NCI-H2196 (cell line): ENCODE data around the gene PLXDC1.
"Not testable (repeated sequence)": the region's sequence is repeated elsewhere in the genome, so short reads cannot be mapped to it uniquely, and the experiment has no call there.

Source experiments
- DNase-seq: peaks from one replicate; lab custom pipeline; 2025; ENCODE audit not compliant: unreplicated experiment; lab: John Stamatoyannopoulos, UW

The PLXDC1 gene

GRCh38 chr17:39183045-39183444, 31.6 kb upstream of the PLXDC1 start:
- DNase-seq = no peak

GRCh38 chr17:39181303-39181702, 29.9 kb upstream of the PLXDC1 start:
- no peak for DNase-seq

DNA sequence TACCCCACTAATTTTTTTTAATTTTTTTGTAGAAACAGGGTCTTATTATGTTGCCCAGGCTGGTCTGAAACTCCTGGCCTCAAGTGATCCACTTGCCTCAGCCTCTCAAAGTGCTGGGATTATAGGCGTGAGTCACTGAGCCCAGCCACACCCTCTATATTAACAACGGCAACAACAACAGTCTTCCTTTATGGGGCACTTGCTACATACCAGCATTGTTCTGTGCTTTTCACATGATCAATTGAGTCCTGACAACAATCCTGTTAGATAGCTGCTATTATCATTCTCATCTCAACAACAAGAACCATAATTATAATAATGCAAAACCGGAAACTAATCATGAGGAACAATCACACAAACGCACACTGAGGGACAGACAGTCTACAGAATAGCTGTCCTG, 27.1 kb upstream of the PLXDC1 start:
- no peak for DNase-seq

GRCh38 chr17:39177256-39177655, 25.8 kb upstream of the PLXDC1 start:
- peak; percentile 83 for DNase-seq

DNA sequence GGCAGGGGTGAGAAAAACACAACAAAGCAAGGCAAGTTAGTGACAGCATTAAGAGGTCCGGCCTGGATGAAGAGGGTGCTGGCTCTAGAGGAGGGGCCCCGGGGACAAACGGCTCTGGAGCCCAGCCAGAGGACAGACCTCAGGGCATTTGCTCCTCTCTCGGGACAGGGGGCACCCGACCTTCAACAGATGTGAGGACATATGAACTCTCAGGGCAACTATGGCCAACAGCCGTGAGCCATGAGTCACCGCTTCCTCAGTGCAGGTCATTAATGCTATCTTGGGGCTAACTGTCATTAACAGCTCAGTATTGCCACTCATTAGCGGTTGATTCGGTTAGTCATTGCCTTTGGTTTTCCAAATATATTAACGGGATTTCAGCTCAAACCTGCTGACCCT, 24.3 kb upstream of the PLXDC1 start:
- no peak for DNase-seq

DNA sequence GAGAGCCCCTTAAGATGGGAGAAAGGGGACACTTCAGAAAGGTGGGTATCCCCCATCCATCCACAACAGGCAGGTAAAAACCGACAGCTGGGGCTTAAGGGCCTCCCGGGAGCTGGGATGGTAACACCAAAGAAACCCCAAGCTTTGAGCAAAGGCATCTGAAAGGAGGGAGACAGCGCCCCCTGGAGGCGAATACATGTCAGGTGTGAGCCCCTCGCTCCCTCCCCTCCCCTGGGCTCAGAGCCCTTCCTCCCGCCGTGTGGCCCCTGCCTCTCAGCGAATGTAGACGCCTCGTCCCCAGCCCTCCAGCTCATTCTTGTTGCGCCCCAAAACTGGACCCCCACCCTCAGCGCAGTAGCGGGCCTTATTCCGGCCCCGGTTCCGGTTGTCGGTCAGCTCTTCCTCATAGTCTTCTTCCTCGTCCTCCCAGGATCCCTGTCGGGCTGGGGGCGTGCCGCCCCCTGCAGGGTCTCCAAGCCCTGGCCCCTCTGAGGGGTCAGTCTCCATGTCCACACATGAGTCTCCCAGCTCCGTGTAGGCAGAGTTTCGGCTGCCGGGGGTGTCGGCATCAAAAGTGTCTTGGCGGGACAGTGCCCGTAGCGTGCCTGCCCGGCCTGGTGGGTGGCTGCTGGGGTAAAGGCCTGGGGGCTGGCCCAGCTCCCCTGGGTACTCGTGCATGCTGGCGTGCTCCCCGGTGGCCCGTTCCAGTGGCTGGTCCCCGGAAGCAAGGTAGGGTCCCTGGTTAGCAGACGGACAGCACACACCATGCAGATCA, 23.7 kb upstream of the PLXDC1 start:
- peak; percentile 34 for DNase-seq

- no peak for DNase-seq
Observed at GRCh38 chr17:39173526-39174274, 22.3 kb upstream of the PLXDC1 start.

GRCh38 chr17:39173080-39173479, 21.6 kb upstream of the PLXDC1 start:
- DNase-seq = no peak

GRCh38 chr17:39171933-39172332, 20.5 kb upstream of the PLXDC1 start:
- DNase-seq = no peak

DNA sequence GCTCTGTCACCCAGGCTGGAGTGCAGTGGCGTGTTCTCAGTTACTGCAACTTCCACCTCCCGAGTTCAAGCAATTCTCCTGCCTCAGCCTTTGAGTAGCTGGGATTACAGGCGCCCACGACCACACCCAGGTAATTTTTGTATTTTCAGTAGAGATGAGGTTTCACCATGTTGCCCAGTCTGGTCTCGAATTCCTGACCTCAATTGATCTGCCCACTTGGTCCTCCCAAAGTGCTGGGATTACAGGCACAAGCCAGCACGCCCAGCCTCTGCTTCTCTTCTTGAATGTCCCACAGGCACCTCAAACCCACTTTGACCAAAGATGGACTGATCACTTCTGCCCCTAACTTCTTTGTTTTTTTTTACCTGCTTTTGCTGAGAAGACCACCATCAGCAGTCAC, 19.1 kb upstream of the PLXDC1 start:
- DNase-seq = no peak

- no peak for DNase-seq
Observed at GRCh38 chr17:39170109-39170508, 18.7 kb upstream of the PLXDC1 start.

DNA sequence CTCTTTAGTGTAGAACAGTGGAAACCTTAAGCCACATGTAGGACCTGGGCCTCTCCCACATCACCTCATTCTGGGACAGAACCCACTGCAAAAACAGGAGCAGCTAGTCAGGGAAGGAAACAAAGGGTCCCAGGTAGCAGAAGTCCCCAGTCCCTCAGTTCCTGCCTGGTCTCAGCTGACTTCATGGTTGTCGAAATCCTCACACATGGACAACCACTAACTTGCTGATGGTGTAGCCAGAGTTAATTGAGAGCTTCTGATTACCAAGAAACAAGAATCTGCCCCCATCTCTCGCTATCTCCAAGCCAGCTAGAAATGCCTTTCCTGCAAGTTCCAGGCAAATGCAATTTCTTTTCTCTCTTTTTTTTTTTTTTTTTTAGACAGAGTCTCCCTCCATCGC, 18.1 kb upstream of the PLXDC1 start:
- DNase-seq = no peak

DNA sequence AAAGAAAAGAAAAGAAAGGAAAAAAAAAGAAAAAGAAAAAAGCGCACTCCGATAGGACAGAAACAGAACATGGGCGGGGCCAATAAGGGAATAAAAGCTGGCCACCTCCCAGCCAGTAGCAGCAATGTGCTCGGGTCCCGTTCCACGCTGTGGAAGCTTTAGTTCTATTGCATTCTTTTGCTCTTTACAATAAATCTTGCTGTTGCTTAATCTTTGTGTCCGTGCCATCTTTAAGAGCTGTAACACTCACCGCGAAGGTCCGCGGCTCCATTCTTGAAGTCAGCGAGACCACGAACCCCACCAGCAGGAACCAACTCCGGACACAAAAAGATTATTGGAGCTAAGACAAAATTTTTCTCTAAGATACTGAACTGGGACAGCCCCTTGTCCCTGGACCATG, 17.7 kb upstream of the PLXDC1 start:
- DNase-seq = no peak

GRCh38 chr17:39168503-39168902, 17.1 kb upstream of the PLXDC1 start:
- not testable (repeated sequence) for DNase-seq

DNA sequence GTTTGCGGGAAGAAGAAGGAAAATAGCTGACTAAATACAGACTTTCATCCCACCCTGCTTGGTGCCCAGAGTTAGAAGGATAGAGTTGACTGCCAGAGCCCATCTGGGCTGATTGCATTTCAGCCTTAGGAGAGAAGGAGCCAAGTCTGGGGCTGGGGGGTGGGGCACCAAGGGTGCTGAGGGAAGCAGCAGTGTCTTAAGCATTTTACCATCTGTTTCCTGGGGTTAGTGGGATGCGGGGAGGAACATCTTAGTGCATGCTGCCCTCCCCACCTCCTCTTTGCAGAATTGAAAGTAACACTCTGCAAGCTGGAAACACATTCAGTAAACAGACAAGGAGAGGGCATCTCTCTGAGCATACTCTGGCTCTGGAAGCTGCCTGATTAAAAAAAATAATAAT, 16.0 kb upstream of the PLXDC1 start:
- no peak for DNase-seq

DNA sequence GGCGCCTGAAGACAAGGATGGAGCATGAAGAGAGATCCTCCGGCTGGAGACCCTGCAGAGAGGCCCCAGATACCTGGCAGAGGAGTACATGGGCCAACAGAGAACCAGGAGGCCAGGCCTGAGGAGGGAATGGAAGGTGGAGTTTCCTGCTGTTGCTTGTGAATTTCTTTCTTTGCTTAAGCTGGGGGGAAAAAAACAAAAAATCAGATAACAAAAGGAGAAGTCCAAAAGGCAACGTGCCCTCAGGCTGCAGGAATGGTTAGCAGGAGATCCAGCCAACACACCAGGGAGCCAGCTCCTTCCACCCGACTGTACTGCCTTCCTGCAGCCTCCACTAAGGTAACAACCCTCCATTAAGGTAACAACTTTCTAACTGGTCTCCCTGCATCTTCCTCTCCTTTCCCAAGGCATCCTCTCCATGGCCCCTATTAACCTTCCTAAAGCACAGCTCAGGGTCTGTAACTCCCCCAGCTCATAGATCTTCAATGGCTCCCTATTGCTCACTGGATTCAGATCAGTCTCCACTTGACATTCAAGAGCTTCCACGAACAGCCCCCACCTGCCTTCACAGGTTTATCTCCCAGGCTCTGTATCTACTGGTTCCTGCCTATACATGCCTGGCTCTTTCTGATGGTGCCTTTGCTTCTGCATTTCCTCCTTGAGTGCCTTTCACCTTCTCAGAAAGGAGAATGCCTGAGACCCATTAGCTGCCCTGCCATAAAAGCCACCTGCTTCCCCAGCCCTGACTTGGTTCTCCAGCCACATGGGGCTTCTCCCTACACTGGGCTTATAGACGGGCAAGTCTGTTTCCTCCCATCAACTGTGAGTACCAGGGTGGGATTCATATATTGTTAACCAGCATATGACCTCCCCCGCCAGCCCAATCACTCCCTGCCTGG, 15.2 kb upstream of the PLXDC1 start:
- no peak for DNase-seq

DNA sequence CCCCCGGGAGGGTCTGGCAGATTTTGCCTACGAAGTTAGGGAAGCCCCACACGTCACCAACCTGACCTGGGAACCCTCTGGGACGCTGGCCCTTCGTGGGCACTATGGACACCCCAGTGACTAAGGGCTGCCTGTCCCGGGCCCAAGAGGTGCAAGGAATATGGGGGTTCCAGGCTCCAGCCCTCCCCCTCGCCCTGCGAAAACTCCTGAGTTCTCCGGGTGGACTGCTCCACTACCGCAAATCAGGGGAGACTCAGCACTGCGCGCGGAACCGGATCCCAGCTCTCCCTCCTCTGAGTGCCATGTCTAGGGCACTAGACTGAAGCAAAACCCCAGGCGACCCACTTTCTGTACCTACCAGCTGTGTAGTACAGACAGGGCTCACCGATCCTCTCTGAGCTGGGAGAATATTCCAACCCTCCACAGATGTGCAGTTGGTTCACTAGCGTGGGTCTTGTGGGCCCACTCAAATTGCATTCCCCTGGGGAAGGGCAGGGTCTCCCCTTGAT, 14.5 kb upstream of the PLXDC1 start, which contains the start of gene ARL5C:
ARL5C (minus strand) TSS at position 321 of the 509 bp plus-strand sequence. CDS start 401 bp downstream, outside the sequence.
- no peak for DNase-seq

DNA sequence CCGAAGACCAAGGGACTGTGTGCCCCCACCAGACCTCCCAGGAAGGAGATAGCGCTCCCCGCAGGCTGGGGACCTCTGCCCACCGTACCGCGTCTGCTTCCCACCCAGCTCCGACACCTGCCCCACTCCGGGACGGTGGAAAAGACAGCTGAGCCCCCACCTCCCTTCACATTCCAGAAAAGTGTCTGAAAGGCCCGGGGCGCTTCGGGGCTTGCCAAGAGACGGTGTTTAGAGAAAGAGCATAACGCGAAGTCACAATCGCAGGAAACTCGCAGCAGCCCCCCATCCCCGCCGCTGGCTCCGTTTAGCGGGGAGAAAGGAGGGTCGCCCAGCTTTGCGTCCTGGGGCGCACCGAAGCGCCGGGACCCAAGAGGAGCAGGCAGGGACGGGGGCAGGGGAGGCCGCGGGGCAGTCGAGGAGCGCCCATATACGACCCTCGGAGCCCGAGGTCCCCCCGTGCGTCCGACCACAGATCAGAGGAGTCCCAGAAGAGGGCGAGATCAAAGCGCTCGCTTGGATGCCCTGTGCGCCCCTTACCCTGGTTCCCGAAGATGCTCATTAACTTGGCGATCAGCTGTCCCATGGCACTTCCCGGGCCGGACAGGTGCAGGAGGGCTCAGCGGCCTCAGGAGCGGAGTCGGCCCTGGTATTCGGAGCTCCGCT, 13.9 kb upstream of the PLXDC1 start:
- DNase-seq = no peak

- peak; percentile 28 for DNase-seq
Observed at GRCh38 chr17:39164675-39165143, 13.3 kb upstream of the PLXDC1 start.

GRCh38 chr17:39161962-39162361, 10.5 kb upstream of the PLXDC1 start:
- DNase-seq = no peak
